Stimulated activated CD8-positive, alpha-beta memory T cell treated with anti-CD3 and anti-CD28 coated beads, Interleukin-15, amount 100 ng/mL, for 1 hour (primary cell): ENCODE results near the gene NAV3.

Experiments
- DNase-seq: peaks from one replicate; pipeline ENCODE4 v3.0.0-alpha.2; 2020; ENCODE audit warnings: low read depth

Gene NAV3

GRCh38 chr12:77993658-77994057 is 163.0 kb downstream of the NAV3 start:
- no peak for DNase-seq

- no peak for DNase-seq
Observed at GRCh38 chr12:77995436-77996167, 164.9 kb downstream of the NAV3 start.

- no peak for DNase-seq
Observed at GRCh38 chr12:77996670-77997069, 166.0 kb downstream of the NAV3 start.

- no peak for DNase-seq
Observed at GRCh38 chr12:77998236-77998786, 167.6 kb downstream of the NAV3 start.

GRCh38 chr12:77999074-77999715 is 168.5 kb downstream of the NAV3 start:
- no peak for DNase-seq

GRCh38 chr12:78002878-78003277 is 172.2 kb downstream of the NAV3 start:
- no peak for DNase-seq

GRCh38 chr12:78004249-78005093 is 173.8 kb downstream of the NAV3 start:
- no peak for DNase-seq

- no peak for DNase-seq
Observed at GRCh38 chr12:78005094-78005492, 174.4 kb downstream of the NAV3 start.

- no peak for DNase-seq
Observed at GRCh38 chr12:78007173-78007572, 176.5 kb downstream of the NAV3 start.

GRCh38 chr12:78009031-78009430 is 178.3 kb downstream of the NAV3 start:
- DNase-seq = no peak

- DNase-seq = no peak
Observed at GRCh38 chr12:78018171-78018910, 187.6 kb downstream of the NAV3 start.

GRCh38 chr12:78018939-78019338 is 188.2 kb downstream of the NAV3 start:
- DNase-seq = no peak

- no peak for DNase-seq
Observed at GRCh38 chr12:78028426-78028825, 197.7 kb downstream of the NAV3 start.

- DNase-seq = no peak
Observed at GRCh38 chr12:78034025-78034424, 203.3 kb downstream of the NAV3 start.

GRCh38 chr12:78035901-78036606 is 205.4 kb downstream of the NAV3 start:
- DNase-seq = no peak

GRCh38 chr12:78036874-78037273 is 206.2 kb downstream of the NAV3 start:
- DNase-seq = no peak

- DNase-seq = no peak
Observed at GRCh38 chr12:78037707-78038106, 207.0 kb downstream of the NAV3 start.

- DNase-seq = no peak
Observed at GRCh38 chr12:78038541-78038940, 207.8 kb downstream of the NAV3 start.

GRCh38 chr12:78038986-78039385 is 208.3 kb downstream of the NAV3 start:
- DNase-seq = no peak

GRCh38 chr12:78040111-78040510 is 209.4 kb downstream of the NAV3 start:
- no peak for DNase-seq

- DNase-seq = no peak
Observed at GRCh38 chr12:78050790-78051189, 220.1 kb downstream of the NAV3 start.
